ENCODE results near the gene ISLR2.

ISLR2 gene

GRCh38 chr15:74137537-74137894 lies 7.1 kb downstream of the ISLR2 start:
- Histone ChIP-seq H3K27me3 (ENCODE audit: control insufficient read depth, insufficient read depth, low read length) (peaks cover 69% of the 10 kb centered on the region), H3K4me1 (ENCODE audit: control insufficient read depth, insufficient read depth, low read length) (peaks cover 56% of the 10 kb centered on the region), H3K9ac (ENCODE audit: low read depth, low read length) (no peak overlapping the region)

GRCh38 chr15:74138642-74139041 lies 8.3 kb downstream of the ISLR2 start:
- H3K9ac ChIP-seq (ENCODE audit: low read depth, low read length): no peak overlapping the region
- peaks cover 51% of the 10 kb centered on the region for H3K4me1 ChIP-seq (ENCODE audit: control insufficient read depth, insufficient read depth, low read length)

More at GRCh38 chr15:74137537-74137894, 7.1 kb downstream of the ISLR2 start:
- Histone ChIP-seq H3K4me3 (ENCODE audit: low read depth, low read length) (no peak overlapping the region), H3K27ac (ENCODE audit: low read depth, low read length) (no peak overlapping the region), H3K36me3 (ENCODE audit: control insufficient read depth, insufficient read depth, low read length) (no peaks in the 10 kb centered on the region), H3K9me3 (ENCODE audit: control insufficient read depth, insufficient read depth, low read length) (no peaks in the 10 kb centered on the region)

GRCh38 chr15:74141591-74141990 lies 11.2 kb downstream of the ISLR2 start:
- Histone ChIP-seq H3K9ac (ENCODE audit: low read depth, low read length) (no peak overlapping the region), H3K27me3 (ENCODE audit: control insufficient read depth, insufficient read depth, low read length) (peaks cover 30% of the 10 kb centered on the region), H3K27ac (ENCODE audit: low read depth, low read length) (no peak overlapping the region), H3K4me3 (ENCODE audit: low read depth, low read length) (no peak overlapping the region), H3K36me3 (ENCODE audit: control insufficient read depth, insufficient read depth, low read length) (no peaks in the 10 kb centered on the region), H3K4me1 (ENCODE audit: control insufficient read depth, insufficient read depth, low read length) (peaks cover 46% of the 10 kb centered on the region), H3K9me3 (ENCODE audit: control insufficient read depth, insufficient read depth, low read length) (no peaks in the 10 kb centered on the region)

More at GRCh38 chr15:74138642-74139041, 8.3 kb downstream of the ISLR2 start:
- H3K9me3 ChIP-seq (ENCODE audit: control insufficient read depth, insufficient read depth, low read length): no peaks in the 10 kb centered on the region
- H3K4me3 ChIP-seq (ENCODE audit: low read depth, low read length): no peak overlapping the region
- no peaks in the 10 kb centered on the region for H3K36me3 ChIP-seq (ENCODE audit: control insufficient read depth, insufficient read depth, low read length)
- H3K27me3 ChIP-seq (ENCODE audit: control insufficient read depth, insufficient read depth, low read length): peaks cover 58% of the 10 kb centered on the region
- H3K27ac ChIP-seq (ENCODE audit: low read depth, low read length): no peak overlapping the region

- H3K27me3 ChIP-seq (ENCODE audit: control insufficient read depth, insufficient read depth, low read length): peaks cover 4% of the 10 kb centered on the region; the same call in 1 of the 2 replicates
- peaks cover 5% of the 10 kb centered on the region for H3K9me3 ChIP-seq (ENCODE audit: control insufficient read depth, insufficient read depth, low read length)
- H3K4me1 ChIP-seq (ENCODE audit: control insufficient read depth, insufficient read depth, low read length): peaks cover 29% of the 10 kb centered on the region
- H3K36me3 ChIP-seq (ENCODE audit: control insufficient read depth, insufficient read depth, low read length): no peaks in the 10 kb centered on the region
- no peak overlapping the region for H3K4me3 ChIP-seq (ENCODE audit: low read depth, low read length)
- no peak overlapping the region for H3K27ac ChIP-seq (ENCODE audit: low read depth, low read length)
- H3K9ac ChIP-seq (ENCODE audit: low read depth, low read length): no peak overlapping the region
Observed at GRCh38 chr15:74144153-74144775, 13.9 kb downstream of the ISLR2 start.

GRCh38 chr15:74146277-74146800 lies 16.0 kb downstream of the ISLR2 start:
- no peak overlapping the region for H3K27ac ChIP-seq (ENCODE audit: low read depth, low read length)
- no peak overlapping the region for H3K9ac ChIP-seq (ENCODE audit: low read depth, low read length)
- no peaks in the 10 kb centered on the region for H3K27me3 ChIP-seq (ENCODE audit: control insufficient read depth, insufficient read depth, low read length)
- H3K4me1 ChIP-seq (ENCODE audit: control insufficient read depth, insufficient read depth, low read length): peaks cover 9% of the 10 kb centered on the region
- peaks cover 5% of the 10 kb centered on the region for H3K9me3 ChIP-seq (ENCODE audit: control insufficient read depth, insufficient read depth, low read length)
- H3K36me3 ChIP-seq (ENCODE audit: control insufficient read depth, insufficient read depth, low read length): no peaks in the 10 kb centered on the region
- H3K4me3 ChIP-seq (ENCODE audit: low read depth, low read length): no peak overlapping the region

GRCh38 chr15:74147051-74147450 lies 16.7 kb downstream of the ISLR2 start:
- H3K27me3 ChIP-seq (ENCODE audit: control insufficient read depth, insufficient read depth, low read length): no peaks in the 10 kb centered on the region
- H3K4me1 ChIP-seq (ENCODE audit: control insufficient read depth, insufficient read depth, low read length): peaks cover 3% of the 10 kb centered on the region; the same call in 1 of the 2 replicates
- peaks cover 5% of the 10 kb centered on the region for H3K9me3 ChIP-seq (ENCODE audit: control insufficient read depth, insufficient read depth, low read length)
- no peaks in the 10 kb centered on the region for H3K36me3 ChIP-seq (ENCODE audit: control insufficient read depth, insufficient read depth, low read length)
- no peak overlapping the region for H3K4me3 ChIP-seq (ENCODE audit: low read depth, low read length)
- H3K9ac ChIP-seq (ENCODE audit: low read depth, low read length): no peak overlapping the region
- no peak overlapping the region for H3K27ac ChIP-seq (ENCODE audit: low read depth, low read length)

- Histone ChIP-seq H3K4me1 (ENCODE audit: control insufficient read depth, insufficient read depth, low read length) (no peaks in the 10 kb centered on the region), H3K9ac (ENCODE audit: low read depth, low read length) (no peak overlapping the region), H3K4me3 (ENCODE audit: low read depth, low read length) (no peak overlapping the region), H3K36me3 (ENCODE audit: control insufficient read depth, insufficient read depth, low read length) (no peaks in the 10 kb centered on the region), H3K27ac (ENCODE audit: low read depth, low read length) (no peak overlapping the region), H3K27me3 (ENCODE audit: control insufficient read depth, insufficient read depth, low read length) (no peaks in the 10 kb centered on the region), H3K9me3 (ENCODE audit: control insufficient read depth, insufficient read depth, low read length) (no peaks in the 10 kb centered on the region)
Observed at GRCh38 chr15:74155766-74156417, 25.5 kb downstream of the ISLR2 start.

- no peak overlapping the region for H3K27ac ChIP-seq (ENCODE audit: low read depth, low read length)
- no peak overlapping the region for H3K9ac ChIP-seq (ENCODE audit: low read depth, low read length)
- no peak overlapping the region for H3K4me3 ChIP-seq (ENCODE audit: low read depth, low read length)
Observed at GRCh38 chr15:74156678-74157411, 26.5 kb downstream of the ISLR2 start.

GRCh38 chr15:74157868-74158827 lies 27.8 kb downstream of the ISLR2 start:
- Histone ChIP-seq H3K4me1 (ENCODE audit: control insufficient read depth, insufficient read depth, low read length) (no peaks in the 10 kb centered on the region), H3K27ac (ENCODE audit: low read depth, low read length) (no peak overlapping the region), H3K9me3 (ENCODE audit: control insufficient read depth, insufficient read depth, low read length) (no peaks in the 10 kb centered on the region), H3K27me3 (ENCODE audit: control insufficient read depth, insufficient read depth, low read length) (no peaks in the 10 kb centered on the region), H3K9ac (ENCODE audit: low read depth, low read length) (no peak overlapping the region), H3K36me3 (ENCODE audit: control insufficient read depth, insufficient read depth, low read length) (no peaks in the 10 kb centered on the region), H3K4me3 (ENCODE audit: low read depth, low read length) (no peak overlapping the region)

More at GRCh38 chr15:74156678-74157411, 26.5 kb downstream of the ISLR2 start:
- H3K9me3 ChIP-seq (ENCODE audit: control insufficient read depth, insufficient read depth, low read length): no peaks in the 10 kb centered on the region
- no peaks in the 10 kb centered on the region for H3K27me3 ChIP-seq (ENCODE audit: control insufficient read depth, insufficient read depth, low read length)
- no peaks in the 10 kb centered on the region for H3K36me3 ChIP-seq (ENCODE audit: control insufficient read depth, insufficient read depth, low read length)
- no peaks in the 10 kb centered on the region for H3K4me1 ChIP-seq (ENCODE audit: control insufficient read depth, insufficient read depth, low read length)

- no peaks in the 10 kb centered on the region for H3K4me1 ChIP-seq (ENCODE audit: control insufficient read depth, insufficient read depth, low read length)
- no peak overlapping the region for H3K27ac ChIP-seq (ENCODE audit: low read depth, low read length)
- no peak overlapping the region for H3K9ac ChIP-seq (ENCODE audit: low read depth, low read length)
- H3K27me3 ChIP-seq (ENCODE audit: control insufficient read depth, insufficient read depth, low read length): no peaks in the 10 kb centered on the region
- H3K4me3 ChIP-seq (ENCODE audit: low read depth, low read length): no peak overlapping the region
- H3K9me3 ChIP-seq (ENCODE audit: control insufficient read depth, insufficient read depth, low read length): no peaks in the 10 kb centered on the region
- no peaks in the 10 kb centered on the region for H3K36me3 ChIP-seq (ENCODE audit: control insufficient read depth, insufficient read depth, low read length)
Observed at GRCh38 chr15:74158855-74159650, 28.7 kb downstream of the ISLR2 start.
